NCI-H524 treated with DMSO at 0.1 percent for 48 hours (cell line): ENCODE data around the gene SLC12A3.

Source experiments
- DNase-seq: peaks from one replicate; lab custom pipeline; 2025; lab: John Stamatoyannopoulos, UW

The SLC12A3 gene

GRCh38 chr16:56864960-56865359 is at the start of gene SLC12A3:
SLC12A3 (plus strand) TSS chr16:56865207; CDS start chr16:56865236, 29 bp downstream.
- DNase-seq: no peak

GRCh38 chr16:56815721-56816120 is 49.3 kb upstream of the SLC12A3 start:
- no peak for DNase-seq

GRCh38 chr16:56817056-56817455 is 48.0 kb upstream of the SLC12A3 start:
- no peak for DNase-seq

GRCh38 chr16:56817938-56818337 is 47.1 kb upstream of the SLC12A3 start:
- no peak for DNase-seq

- no peak for DNase-seq
These were observed 41.8 kb upstream of the SLC12A3 start for GRCh38 chr16:56823081-56823733.

GRCh38 chr16:56824331-56824730 is 40.7 kb upstream of the SLC12A3 start:
- no peak for DNase-seq

- no peak for DNase-seq
These were observed 40.2 kb upstream of the SLC12A3 start for GRCh38 chr16:56824804-56825203.

GRCh38 chr16:56825826-56826225 is 39.2 kb upstream of the SLC12A3 start:
- no peak for DNase-seq

- DNase-seq: no peak
These were observed 36.4 kb upstream of the SLC12A3 start for GRCh38 chr16:56828647-56829046.

- no peak for DNase-seq
These were observed 34.3 kb upstream of the SLC12A3 start for GRCh38 chr16:56830669-56831068.

GRCh38 chr16:56832768-56833167 is 32.2 kb upstream of the SLC12A3 start:
- no peak for DNase-seq

GRCh38 chr16:56833243-56833970 is 31.6 kb upstream of the SLC12A3 start:
- no peak for DNase-seq

- no peak for DNase-seq
These were observed 29.7 kb upstream of the SLC12A3 start for GRCh38 chr16:56835320-56835719.

GRCh38 chr16:56836410-56837230 is 28.4 kb upstream of the SLC12A3 start:
- no peak for DNase-seq

- no peak for DNase-seq
These were observed 26.2 kb upstream of the SLC12A3 start for GRCh38 chr16:56838622-56839337.

- DNase-seq: no peak
These were observed 23.8 kb upstream of the SLC12A3 start for GRCh38 chr16:56841233-56841632.

- no peak for DNase-seq
These were observed 23.3 kb upstream of the SLC12A3 start for GRCh38 chr16:56841659-56842058.

- no peak for DNase-seq
These were observed 22.9 kb upstream of the SLC12A3 start for GRCh38 chr16:56842133-56842532.

GRCh38 chr16:56844056-56844455 is 21.0 kb upstream of the SLC12A3 start:
- no peak for DNase-seq

- no peak for DNase-seq
These were observed 17.7 kb upstream of the SLC12A3 start for GRCh38 chr16:56847173-56847910.
